Measurements from ENCODE around the gene FRAS1.
A peak's percentile ranks its signal among the peaks of the same experiment; 100 is the strongest.

FRAS1 gene

GRCh38 chr4:78065508-78066192 is 8.5 kb downstream of the FRAS1 start:
- Mint-ChIP-seq H3K27me3 (ENCODE audit: low read depth) (no peaks in the 10 kb centered on the region), H3K27ac (peak overlapping the region; percentile 20 to 47 (median 34)), H3K36me3 (ENCODE audit: low read depth) (peaks cover 25% of the 10 kb centered on the region), H3K4me3 (no peak overlapping the region), H3K4me1 (peaks cover 46% of the 10 kb centered on the region), H3K9me3 (no peaks in the 10 kb centered on the region)
- no peak for TF ChIP-seq CTCF (IDR thresholded peaks at IDR 0.05; ENCODE audit: unreplicated experiment in 3 of 3)

GRCh38 chr4:78068481-78068880 is 11.4 kb downstream of the FRAS1 start:
- H3K9me3 Mint-ChIP-seq: no peaks in the 10 kb centered on the region
- peaks cover 44% of the 10 kb centered on the region for H3K4me1 Mint-ChIP-seq
- H3K27me3 Mint-ChIP-seq (ENCODE audit: low read depth): no peaks in the 10 kb centered on the region
- TF ChIP-seq CTCF (IDR thresholded peaks at IDR 0.05; ENCODE audit: unreplicated experiment in 3 of 3): no peak
- H3K36me3 Mint-ChIP-seq (ENCODE audit: low read depth): peaks cover 32% of the 10 kb centered on the region
- H3K4me3 Mint-ChIP-seq: no peak overlapping the region
- H3K27ac Mint-ChIP-seq: no peak overlapping the region

GRCh38 chr4:78069319-78069718 is 12.2 kb downstream of the FRAS1 start:
- Mint-ChIP-seq H3K27ac (peak overlapping the region in 2 of 3 experiments; percentile 27 to 39), H3K4me3 (no peak overlapping the region), H3K4me1 (peaks cover 52% of the 10 kb centered on the region), H3K36me3 (ENCODE audit: low read depth) (peaks cover 32% of the 10 kb centered on the region), H3K27me3 (ENCODE audit: low read depth) (no peaks in the 10 kb centered on the region), H3K9me3 (no peaks in the 10 kb centered on the region)
- no peak for TF ChIP-seq CTCF (IDR thresholded peaks at IDR 0.05; ENCODE audit: unreplicated experiment in 3 of 3)

- Mint-ChIP-seq H3K27me3 (ENCODE audit: low read depth) (no peaks in the 10 kb centered on the region), H3K9me3 (no peaks in the 10 kb centered on the region), H3K27ac (peak overlapping the region in 1 of 3 experiments; percentile 58), H3K36me3 (ENCODE audit: low read depth) (peaks cover 32% of the 10 kb centered on the region), H3K4me1 (peaks cover 57% of the 10 kb centered on the region), H3K4me3 (no peak overlapping the region)
- TF ChIP-seq CTCF (IDR thresholded peaks at IDR 0.05; ENCODE audit: unreplicated experiment in 3 of 3): no peak
These were observed 12.7 kb downstream of the FRAS1 start for GRCh38 chr4:78069859-78070258.

GRCh38 chr4:78070731-78071282 is 13.7 kb downstream of the FRAS1 start:
- H3K4me1 Mint-ChIP-seq: peaks cover 59% of the 10 kb centered on the region
- peaks cover 32% of the 10 kb centered on the region for H3K36me3 Mint-ChIP-seq (ENCODE audit: low read depth)
- H3K27ac Mint-ChIP-seq: peak overlapping the region; percentile 39 to 84 (median 58)
- no peak overlapping the region for H3K4me3 Mint-ChIP-seq
- no peak for TF ChIP-seq CTCF (IDR thresholded peaks at IDR 0.05; ENCODE audit: unreplicated experiment in 3 of 3)
- H3K27me3 Mint-ChIP-seq (ENCODE audit: low read depth): no peaks in the 10 kb centered on the region
- H3K9me3 Mint-ChIP-seq: no peaks in the 10 kb centered on the region

- H3K4me1 Mint-ChIP-seq: peaks cover 51% of the 10 kb centered on the region
- H3K36me3 Mint-ChIP-seq (ENCODE audit: low read depth): peaks cover 13% of the 10 kb centered on the region
- no peak for TF ChIP-seq CTCF (IDR thresholded peaks at IDR 0.05; ENCODE audit: unreplicated experiment in 3 of 3)
- peak overlapping the region; percentile 88 to 95 (median 88) for H3K27ac Mint-ChIP-seq
- no peaks in the 10 kb centered on the region for H3K9me3 Mint-ChIP-seq
- no peak overlapping the region for H3K4me3 Mint-ChIP-seq
- H3K27me3 Mint-ChIP-seq (ENCODE audit: low read depth): no peaks in the 10 kb centered on the region
These were observed 17.6 kb downstream of the FRAS1 start for GRCh38 chr4:78074759-78075158.

Data from nephron (organoid).